K562 (cell line): Measurements from ENCODE around the gene EEF2K.

Source experiments
- ASH1L ChIP-seq: fragments of 450-650 bp; IDR thresholded peaks from 2 replicates; pipeline ENCODE4 v1.6.1; 2018; ENCODE audit warnings: borderline replicate concordance, mild to moderate bottlenecking, low read depth; ENCODE audit not compliant: partially characterized antibody
- BHLHE40 ChIP-seq: IDR thresholded peaks from 2 replicates; pipeline ENCODE4 v1.6.1; 2011; ENCODE audit warnings: low read length, improper control_type of control experiment
- CTCF ChIP-seq, 3 experiments: IDR thresholded peaks in 2 of 3; conservative IDR thresholded peaks in 1 of 3; 2 replicates each; pipeline ENCODE4 v1.5.1; 2011 to 2012; ENCODE audit warnings: low read length in 3 of 3, mild to moderate bottlenecking in 3 of 3, control low read depth in 2 of 3, improper control_type of control experiment in 1 of 3, inconsistent platforms in 1 of 3, low read depth in 1 of 3, mixed read lengths in 1 of 3, moderate library complexity in 1 of 3; ENCODE audit not compliant: insufficient read depth in 2 of 3
- ELF1 ChIP-seq: fragments of 200-800 bp; sonication (Bioruptor generic); IDR thresholded peaks from 2 replicates; pipeline ENCODE4 v1.6.1; 2016; ENCODE audit warnings: missing genetic modification characterization, missing compliant biosample characterization
- IRF2 ChIP-seq: sonication (generic); formaldehyde crosslinking; IDR thresholded peaks from 2 replicates; pipeline ENCODE4 v1.8.1; 2022; ENCODE audit warnings: mild to moderate bottlenecking, missing genetic modification reagents
- NKRF ChIP-seq: fragments of 450-650 bp; IDR thresholded peaks from 2 replicates; pipeline ENCODE4 v1.6.1; 2016; ENCODE audit warnings: borderline replicate concordance
- POLR2A ChIP-seq: fragments of 450-650 bp; conservative IDR thresholded peaks from 2 replicates; pipeline ENCODE4 v1.6.1; 2016
- RAD51 ChIP-seq: fragments of 450-650 bp; IDR thresholded peaks from 2 replicates; pipeline ENCODE4 v1.7.1; 2016; ENCODE audit warnings: low read depth, mild to moderate bottlenecking, borderline replicate concordance
- SP2 ChIP-seq: IDR thresholded peaks from 2 replicates; pipeline ENCODE4 v1.6.1; 2011; ENCODE audit warnings: mild to moderate bottlenecking, low read depth, low read length, moderate library complexity; ENCODE audit not compliant: poor library complexity, severe bottlenecking; ENCODE audit errors: extremely low read depth
- THAP7 ChIP-seq: fragments of 250-450 bp; sonication (Bioruptor Pico); IDR thresholded peaks from 2 replicates; pipeline ENCODE4 v1.5.0; 2021
- ZC3H4 ChIP-seq: sonication (generic); formaldehyde crosslinking; IDR thresholded peaks from 2 replicates; pipeline ENCODE4 v1.9.0; 2021; ENCODE audit warnings: missing genetic modification reagents, borderline replicate concordance
- ZNF512 ChIP-seq: IDR thresholded peaks from 2 replicates; pipeline ENCODE4 v1.6.1; 2016; ENCODE audit warnings: missing genetic modification characterization, missing compliant biosample characterization

- TF ChIP-seq ELF1 (tag), result no peak
- no peak for TF ChIP-seq ASH1L
- no peak for TF ChIP-seq ZC3H4
- no peak for TF ChIP-seq CTCF (IDR thresholded peaks at IDR 0.05 in 2 of 3, conservative IDR thresholded peaks at IDR 0.05 in 1 of 3; ENCODE audit: insufficient read depth in 2 of 3, low read depth in 1 of 3, low read length in 3 of 3)
- no peak for TF ChIP-seq RAD51
- TF ChIP-seq POLR2A, result no peak
- no peak for TF ChIP-seq IRF2 (CRISPR knock-in tag)
- TF ChIP-seq ZNF512 (tag), result no peak
- no peak for TF ChIP-seq BHLHE40
- TF ChIP-seq THAP7, result no peak
- no peak for TF ChIP-seq NKRF
- TF ChIP-seq SP2, result no peak
Observed at GRCh38 chr16:22337849-22338635, 132.0 kb downstream of the EEF2K start.
